Heart left ventricle (tissue), 13 donors: ENCODE data around the gene OR1J1.

Experiments used
- CTCF ChIP-seq, 12 donors: fragments of 200-600 bp; sonication (generic) in 4 of 12; IDR thresholded peaks; one replicate each; pipeline versions ENCODE4 v1.5.0 to v1.8.0; 2018 to 2022; ENCODE audit warnings: antibody characterized with exemption in 12 of 12, mild to moderate bottlenecking in 5 of 12
- POLR2A ChIP-seq, 2 donors: fragments of 450-650 bp; IDR thresholded peaks; one replicate each; pipeline ENCODE4 v1.6.1; 2017; ENCODE audit warnings: antibody characterized with exemption in 2 of 2, mild to moderate bottlenecking in 2 of 2, moderate library complexity in 2 of 2
- donor health status: ischemic (EF 13 %, LVEDD 7.1; RV severe dilation, severe dysfunction).
- donor health status: DM: no; HTN: yes; CAD: no.
- donor health status: DM: no; HTN: no; CAD: no.
- donor health status: ischemic (EF 25% LVEDD 6.9; RV normal size, moderate dysfunction).
- donor health status: ischemic (EF 25% LVEDD 5.7; RV mildly dilated, moderate dysfunction).
- donor health status: ischemic (EF 35%, LVEDD 5.7; RV mildly dilated, moderate dysfunction).
- donor health status: nonischemic (EF 11% LVEDD 7.7; RV severe dilation, severe dysfunction).
- donor health status: DM: yes; HTN: yes; CAD: no.
- donor health status: PGD.
- donor health status: ischemic (EF 29% LVEDD 5.4; RV normal size, mild dysfunction).
- donor health status: nonischemic (EF 23%, LVEDD 6.1; RV moderate dilation, normal function).

GRCh38 chr9:122442568-122442967, 35.2 kb downstream of the OR1J1 start:
- no peak for TF ChIP-seq POLR2A (IDR thresholded peaks at IDR 0.05)
- no peak for TF ChIP-seq CTCF (IDR thresholded peaks at IDR 0.05)
